ENCODE measurements around the gene LDAH.

LDAH gene

GRCh38 chr2:20642055-20642971 is 180.6 kb downstream of the LDAH start:
- TF ChIP-seq CTCF (IDR thresholded peaks at IDR 0.05) (peak; percentile 97), ZFX (IDR thresholded peaks at IDR 0.05; ENCODE audit: borderline replicate concordance) (no peak)

GRCh38 chr2:20641123-20641985 is 181.5 kb downstream of the LDAH start:
- no peak overlapping the region for H3K27ac ChIP-seq
- TF ChIP-seq ZFX (IDR thresholded peaks at IDR 0.05; ENCODE audit: borderline replicate concordance) (no peak), CTCF (IDR thresholded peaks at IDR 0.05) (no peak)

More at GRCh38 chr2:20642055-20642971, 180.6 kb downstream of the LDAH start:
- H3K27ac ChIP-seq = no peak overlapping the region

GRCh38 chr2:20640411-20641122 is 182.3 kb downstream of the LDAH start:
- TF ChIP-seq CTCF (IDR thresholded peaks at IDR 0.05) (no peak), ZFX (IDR thresholded peaks at IDR 0.05; ENCODE audit: borderline replicate concordance) (no peak)
- H3K27ac ChIP-seq = no peak overlapping the region

GRCh38 chr2:20638646-20639430 is 184.1 kb downstream of the LDAH start:
- no peak overlapping the region for H3K27ac ChIP-seq
- TF ChIP-seq CTCF (IDR thresholded peaks at IDR 0.05) (no peak), ZFX (IDR thresholded peaks at IDR 0.05; ENCODE audit: borderline replicate concordance) (no peak)

GRCh38 chr2:20638014-20638413 is 184.9 kb downstream of the LDAH start:
- no peak overlapping the region for H3K27ac ChIP-seq
- TF ChIP-seq CTCF (IDR thresholded peaks at IDR 0.05) (no peak), ZFX (IDR thresholded peaks at IDR 0.05; ENCODE audit: borderline replicate concordance) (no peak)

GRCh38 chr2:20637147-20637546 is 185.8 kb downstream of the LDAH start:
- H3K27ac ChIP-seq = no peak overlapping the region
- TF ChIP-seq ZFX (IDR thresholded peaks at IDR 0.05; ENCODE audit: borderline replicate concordance) (no peak), CTCF (IDR thresholded peaks at IDR 0.05) (no peak)
